ENCODE results near the gene NEO1. TPM values are rescaled to one million over a fixed set of nuclear protein-coding genes. Genes with fewer than 3 reads are reported as not detected.

Gene NEO1
- total RNA-seq, 1 donor from 2014 or later: 2.3 TPM

GRCh38 chr15:73354241-73354640, 302.0 kb downstream of the NEO1 start:
- Mint-ChIP-seq H3K27me3 (peaks cover 4% of the 10 kb centered on the region), H3K36me3 (ENCODE audit: low read depth) (no peaks in the 10 kb centered on the region), H3K4me1 (no peaks in the 10 kb centered on the region), H3K27ac (no peak overlapping the region), H3K4me3 (no peak overlapping the region), H3K9me3 (no peaks in the 10 kb centered on the region)
- TF ChIP-seq CTCF (IDR thresholded peaks at IDR 0.05): no peak
- no peak for ATAC-seq (ENCODE audit: low read depth)
- intact Hi-C loops (cut with micrococcal nuclease): no loop called here
- no peak for DNase-seq
- CTCF ChIA-PET: no interaction called here
- POLR2A ChIA-PET: no interaction called here

Measured in activated B cell treated with CpG ODN at 0.5 μM for 24 hours (primary cell).